Astrocyte (in vitro differentiated cells and primary cell): ENCODE results near the gene PHF24.

Source experiments
- EZH2 ChIP-seq: IDR thresholded peaks from 2 replicates; pipeline ENCODE4 v1.6.1; 2012; ENCODE audit warnings: mild to moderate bottlenecking, low read length, inconsistent platforms; ENCODE audit not compliant: insufficient read depth
- TF ChIP-seq, protein P1 (sequence below): IDR thresholded peaks from 2 replicates; pipeline ENCODE4 v1.5.1; 2011; ENCODE audit warnings: low read depth, mild to moderate bottlenecking, inconsistent platforms, low read length, moderate library complexity; ENCODE audit not compliant: insufficient read depth

DNA sequence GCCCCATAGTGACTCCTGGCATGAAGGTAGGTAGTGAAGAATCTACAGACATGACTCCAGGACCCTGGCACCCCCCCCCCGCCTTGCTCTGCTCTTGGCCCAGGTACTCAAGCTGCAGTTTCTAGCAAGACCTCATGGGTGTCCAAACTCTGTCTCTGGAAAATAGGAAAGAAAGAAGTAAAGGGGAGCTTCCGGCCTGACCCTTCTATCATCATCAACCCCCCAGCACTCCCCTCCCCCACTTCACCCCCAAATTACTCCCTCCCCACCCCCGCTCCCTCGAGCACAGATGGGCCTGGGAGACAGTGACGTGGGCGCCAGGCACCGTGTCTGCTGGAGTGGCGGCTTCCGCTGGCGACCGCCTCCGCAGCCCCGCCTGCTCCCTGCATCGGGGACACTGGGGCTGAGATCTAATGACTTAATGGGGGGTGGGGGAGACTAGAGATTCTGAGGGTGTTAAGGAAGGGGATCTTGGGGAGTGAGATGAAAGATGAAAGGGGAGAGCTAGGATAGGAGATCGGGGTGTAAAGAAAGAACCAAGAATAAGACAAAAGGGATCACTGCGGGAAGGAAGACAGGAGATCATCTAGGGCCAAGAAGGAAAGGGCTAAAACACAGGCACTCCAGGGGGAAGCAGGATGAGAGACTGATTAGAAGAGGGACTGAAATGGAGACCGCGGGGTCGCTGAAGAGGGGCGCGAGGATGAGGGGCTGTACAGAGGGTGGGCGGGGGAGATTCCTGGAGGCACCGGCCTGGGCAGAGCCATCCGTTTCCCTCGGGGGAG, 30.3 kb downstream of the PHF24 start:
- TF ChIP-seq EZH2: no peak
- TF ChIP-seq, protein P1, sequence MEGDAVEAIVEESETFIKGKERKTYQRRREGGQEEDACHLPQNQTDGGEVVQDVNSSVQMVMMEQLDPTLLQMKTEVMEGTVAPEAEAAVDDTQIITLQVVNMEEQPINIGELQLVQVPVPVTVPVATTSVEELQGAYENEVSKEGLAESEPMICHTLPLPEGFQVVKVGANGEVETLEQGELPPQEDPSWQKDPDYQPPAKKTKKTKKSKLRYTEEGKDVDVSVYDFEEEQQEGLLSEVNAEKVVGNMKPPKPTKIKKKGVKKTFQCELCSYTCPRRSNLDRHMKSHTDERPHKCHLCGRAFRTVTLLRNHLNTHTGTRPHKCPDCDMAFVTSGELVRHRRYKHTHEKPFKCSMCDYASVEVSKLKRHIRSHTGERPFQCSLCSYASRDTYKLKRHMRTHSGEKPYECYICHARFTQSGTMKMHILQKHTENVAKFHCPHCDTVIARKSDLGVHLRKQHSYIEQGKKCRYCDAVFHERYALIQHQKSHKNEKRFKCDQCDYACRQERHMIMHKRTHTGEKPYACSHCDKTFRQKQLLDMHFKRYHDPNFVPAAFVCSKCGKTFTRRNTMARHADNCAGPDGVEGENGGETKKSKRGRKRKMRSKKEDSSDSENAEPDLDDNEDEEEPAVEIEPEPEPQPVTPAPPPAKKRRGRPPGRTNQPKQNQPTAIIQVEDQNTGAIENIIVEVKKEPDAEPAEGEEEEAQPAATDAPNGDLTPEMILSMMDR: no peak
